Central memory CD4-positive, alpha-beta T cell (primary cell): ENCODE data around the gene GRM2.
A peak's percentile ranks its signal among the peaks of the same experiment; 100 is the strongest.

Experiments used
- DNase-seq: peaks from one replicate; pipeline ENCODE4 v3.0.0; 2022
- total RNA-seq, 3 experiments: gene quantifications; one replicate each; lab custom pipeline; 2026; lab: John Stamatoyannopoulos, UW

GRM2 gene
- 0.25 to 2.7 (median 0.82) reads per million in 3 experiments for total RNA-seq

DNA sequence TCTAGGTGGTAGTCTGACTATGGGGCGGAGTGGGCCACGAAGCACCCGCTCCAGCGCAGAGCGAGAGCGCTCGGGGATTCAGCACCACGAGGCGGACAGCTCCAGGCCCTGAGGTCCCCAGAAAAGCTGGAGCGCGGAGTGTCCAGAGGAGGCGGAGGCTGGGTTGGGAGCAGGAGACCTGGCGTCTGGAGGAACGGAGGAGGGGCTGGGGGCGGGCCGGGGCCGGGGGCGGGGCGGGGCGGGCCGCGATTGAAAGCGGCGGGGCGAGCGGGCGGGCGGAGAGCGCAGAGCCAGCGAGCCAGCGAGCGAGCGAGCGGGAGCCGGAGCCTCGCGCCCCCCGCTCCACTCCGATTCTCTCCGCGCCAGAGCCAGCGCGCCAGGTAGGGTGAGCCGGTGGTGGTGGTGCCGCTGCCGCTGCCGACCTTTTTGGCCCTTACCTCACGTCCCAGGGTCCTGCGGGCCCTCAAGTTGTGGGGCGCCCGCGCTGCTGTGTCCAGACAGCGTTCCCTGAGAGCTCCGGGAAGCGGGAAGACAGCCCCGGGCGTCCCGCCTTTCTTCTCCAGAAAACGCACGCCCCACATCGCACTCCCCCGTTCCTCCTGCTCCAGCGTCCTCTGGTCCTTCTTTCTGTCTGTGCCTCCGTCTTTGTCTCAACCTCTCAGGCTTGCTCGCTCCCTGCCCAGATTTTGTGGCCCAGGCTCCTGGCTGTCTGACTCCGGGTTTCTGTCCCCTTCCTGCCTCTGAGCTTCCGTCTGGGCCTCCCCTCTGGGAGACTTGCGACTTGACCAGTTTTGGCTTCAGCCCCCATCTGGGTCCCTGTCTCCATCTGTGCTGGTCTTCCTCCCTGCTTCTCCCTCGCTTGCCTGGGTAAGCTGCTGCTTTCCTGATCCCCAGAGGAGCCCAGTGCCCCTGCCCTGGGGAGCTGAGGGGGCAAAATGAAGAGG, at the start of gene GRM2:
GRM2 (plus strand) TSS at position 281 of the 944 bp plus-strand sequence. CDS start 1,916 bp downstream, outside the sequence.
- DNase-seq: no peak

DNA sequence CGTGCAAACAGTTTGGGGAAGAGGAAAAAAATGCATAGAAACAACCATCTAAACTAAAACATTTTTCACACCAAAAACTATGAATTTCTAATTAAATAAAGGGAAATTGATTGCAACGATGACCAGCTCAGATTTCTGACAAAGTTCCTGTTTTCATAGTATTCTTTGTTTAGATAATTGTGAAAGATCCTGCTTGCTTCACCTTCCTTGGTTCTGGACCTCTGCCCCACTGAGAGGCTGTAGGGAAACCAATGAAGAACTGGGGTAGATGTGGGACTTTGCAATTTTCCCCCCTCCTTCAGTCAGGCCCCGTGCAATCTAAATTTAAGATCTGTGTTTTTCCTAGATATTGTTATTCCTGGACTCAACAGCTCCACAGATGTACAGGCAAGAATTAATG, 49.6 kb upstream of the GRM2 start:
- no peak for DNase-seq

GRCh38 chr3:51659942-51660341, 46.9 kb upstream of the GRM2 start:
- DNase-seq: no peak

DNA sequence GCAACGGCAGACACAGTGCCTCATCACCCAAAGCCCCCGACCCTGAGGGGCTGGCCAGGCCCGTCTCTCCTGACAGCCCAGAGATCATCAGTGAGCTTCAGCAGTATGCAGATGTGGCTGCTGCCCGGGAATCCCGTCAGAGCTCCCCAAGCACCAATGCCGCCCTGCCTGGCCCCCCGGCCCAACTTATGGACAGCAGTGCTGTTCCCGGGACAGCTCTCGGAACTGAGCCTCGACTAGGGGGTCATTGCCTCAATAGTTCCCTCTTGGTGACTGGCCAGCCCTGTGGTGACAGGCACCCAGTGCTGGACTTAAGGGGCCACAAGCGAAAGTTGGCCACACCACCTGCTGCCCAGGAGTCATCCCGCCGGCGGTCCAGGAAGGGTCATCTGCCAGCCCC, 44.4 kb upstream of the GRM2 start:
- DNase-seq: no peak

- DNase-seq: no peak
Measured at GRCh38 chr3:51668756-51669155, 38.1 kb upstream of the GRM2 start.

- DNase-seq: peak; percentile 66
Measured at GRCh38 chr3:51669241-51670052, 37.4 kb upstream of the GRM2 start.

- DNase-seq: peak; percentile 65
Measured at GRCh38 chr3:51670053-51670822, 36.6 kb upstream of the GRM2 start.

- DNase-seq: peak; percentile 95
Measured at GRCh38 chr3:51670823-51671733, 35.8 kb upstream of the GRM2 start, which contains the start of gene TEX264. TSS of gene TEX264 (plus strand) at chr3:51671252. CDS start at chr3:51674305, 3,053 bp downstream.

- DNase-seq: peak; percentile 50
Measured at GRCh38 chr3:51671734-51672475, 35.0 kb upstream of the GRM2 start.

GRCh38 chr3:51673181-51673801, 33.6 kb upstream of the GRM2 start:
- DNase-seq: no peak

GRCh38 chr3:51673802-51674654, 32.8 kb upstream of the GRM2 start:
- no peak for DNase-seq

- DNase-seq: no peak
Measured at GRCh38 chr3:51675201-51675611, 31.7 kb upstream of the GRM2 start.

GRCh38 chr3:51676102-51676640, 30.7 kb upstream of the GRM2 start:
- DNase-seq: no peak

GRCh38 chr3:51677358-51677757, 29.5 kb upstream of the GRM2 start:
- no peak for DNase-seq

GRCh38 chr3:51678186-51678585, 28.7 kb upstream of the GRM2 start:
- no peak for DNase-seq

- no peak for DNase-seq
Measured at GRCh38 chr3:51678641-51679040, 28.2 kb upstream of the GRM2 start.

GRCh38 chr3:51679318-51679717, 27.6 kb upstream of the GRM2 start:
- DNase-seq: no peak

- DNase-seq: no peak
Measured at GRCh38 chr3:51679777-51680176, 27.1 kb upstream of the GRM2 start.

DNA sequence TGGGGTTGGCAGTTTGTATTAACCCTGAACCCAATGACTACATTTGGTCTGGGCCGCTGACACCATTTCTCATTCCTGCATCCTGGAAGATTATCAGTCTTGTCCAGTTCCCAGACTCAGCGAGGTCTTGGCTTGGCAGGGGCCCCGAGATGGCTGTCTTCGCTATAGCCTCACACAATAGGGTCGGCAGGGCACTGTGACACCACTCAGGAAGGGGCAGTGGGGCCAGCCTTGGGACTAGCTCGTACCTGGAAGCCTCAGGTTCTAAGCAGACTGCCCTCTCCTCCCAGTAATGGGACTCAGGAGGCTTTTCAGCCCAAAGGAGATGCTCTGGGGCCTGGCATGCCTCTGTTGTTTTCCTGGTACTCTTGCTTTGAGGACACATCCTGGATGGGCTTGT, 26.7 kb upstream of the GRM2 start:
- DNase-seq: no peak
